Activated CD4-positive, alpha-beta T cell treated with anti-CD3 and anti-CD28 coated beads, Interleukin-2, Interleukin-4, amounts not matched to agents 100 ng/mL and 50 ng/mL, durations not matched to agents 16 hours and 8 hours (primary cell): ENCODE results near the gene MCCD1.

ENCODE experiments used
- DNase-seq: peaks from one replicate; pipeline ENCODE4 v3.0.0-alpha.2; 2020; ENCODE audit warnings: low spot score

The MCCD1 gene

GRCh38 chr6:31572041-31572911 lies 43.5 kb downstream of the MCCD1 start, which contains the start of gene LTA:
Gene LTA (plus strand): TSS chr6:31572289. CDS start chr6:31572743, 454 bp downstream.
- DNase-seq = peak; percentile 86

- no peak for DNase-seq
Observed at GRCh38 chr6:31573239-31574105, 44.7 kb downstream of the MCCD1 start.

GRCh38 chr6:31574106-31575061 lies 45.6 kb downstream of the MCCD1 start:
- DNase-seq = peak; percentile 59

GRCh38 chr6:31575335-31575901 lies 46.7 kb downstream of the MCCD1 start, which contains the start of gene TNF:
Gene TNF (plus strand): TSS chr6:31575565. CDS start chr6:31575742, 177 bp downstream.
- peak; percentile 95 for DNase-seq

GRCh38 chr6:31575952-31576685 lies 47.4 kb downstream of the MCCD1 start:
- no peak for DNase-seq

GRCh38 chr6:31576897-31577578 lies 48.3 kb downstream of the MCCD1 start:
- peak; percentile 79 for DNase-seq

GRCh38 chr6:31577579-31577966 lies 48.8 kb downstream of the MCCD1 start:
- DNase-seq = no peak

GRCh38 chr6:31578184-31579118 lies 49.7 kb downstream of the MCCD1 start:
- DNase-seq = no peak

GRCh38 chr6:31579119-31579505 lies 50.4 kb downstream of the MCCD1 start:
- DNase-seq = no peak
